HepG2 (cell line): ENCODE data around the gene PSMD3. TPM values are rescaled to one million over a fixed set of nuclear protein-coding genes. Genes with fewer than 3 reads are reported as not detected.

ENCODE experiments used
- CTCF ChIP-seq: sonication (generic); formaldehyde crosslinking; IDR thresholded peaks from 2 replicates; pipeline ENCODE4 v1.5.0; 2020; ENCODE audit warnings: mild to moderate bottlenecking, missing genetic modification reagents, moderate library complexity
- EHMT2 ChIP-seq: fragments of 200-600 bp; sonication (generic); IDR thresholded peaks from 2 replicates; pipeline ENCODE4 v1.7.0; 2017; ENCODE audit warnings: antibody characterized with exemption, low read depth, low read length, borderline replicate concordance
- FOXO1 ChIP-seq: sonication (generic); formaldehyde crosslinking; IDR thresholded peaks from 2 replicates; pipeline ENCODE4 v1.4.0; 2020; ENCODE audit warnings: missing genetic modification reagents
- HINFP ChIP-seq: sonication (generic); formaldehyde crosslinking; IDR thresholded peaks from 2 replicates; pipeline ENCODE4 v1.4.0; 2020; ENCODE audit warnings: low read depth, mild to moderate bottlenecking, missing genetic modification reagents
- MAZ ChIP-seq, 2 experiments: sonication (generic) in 1 of 2; formaldehyde crosslinking in 1 of 2; IDR thresholded peaks; 2 replicates each; pipeline versions ENCODE4 v1.5.0 to v1.6.1; 2012 to 2020; ENCODE audit warnings: low read depth in 2 of 2, mild to moderate bottlenecking in 2 of 2, borderline replicate concordance in 1 of 2, improper control_type of control experiment in 1 of 2, low read length in 1 of 2, missing genetic modification reagents in 1 of 2, moderate library complexity in 1 of 2
- NR2F6 ChIP-seq, 2 experiments: IDR thresholded peaks; 2 replicates each; pipeline ENCODE4 v1.6.1; 2016; ENCODE audit warnings: antibody characterized with exemption in 1 of 2, mild to moderate bottlenecking in 1 of 2
- PHF5A ChIP-seq: IDR thresholded peaks from one replicate; pipeline ENCODE4 v1.6.1; 2018; ENCODE audit warnings: low read depth, missing genetic modification reagents; ENCODE audit not compliant: unreplicated experiment
- PRDM4 ChIP-seq: sonication (generic); formaldehyde crosslinking; IDR thresholded peaks from 2 replicates; pipeline ENCODE4 v1.9.0; 2021; ENCODE audit warnings: missing genetic modification reagents, borderline replicate concordance
- RAD51 ChIP-seq: fragments of 450-650 bp; IDR thresholded peaks from 2 replicates; pipeline ENCODE4 v1.6.1; 2016; ENCODE audit warnings: borderline replicate concordance
- RBFOX2 ChIP-seq: fragments of 200-400 bp; formaldehyde crosslinking; IDR thresholded peaks from 2 replicates; pipeline ENCODE4 v1.6.1; 2017; ENCODE audit warnings: low read depth, mild to moderate bottlenecking, low read length
- SAFB2 ChIP-seq: sonication (generic); formaldehyde crosslinking; IDR thresholded peaks from 2 replicates; pipeline ENCODE4 v1.5.1; 2020; ENCODE audit warnings: missing genetic modification reagents, low read depth, mild to moderate bottlenecking, borderline replicate concordance
- SMC3 ChIP-seq: IDR thresholded peaks from 2 replicates; pipeline ENCODE4 v1.6.1; 2011; ENCODE audit warnings: low read length, improper control_type of control experiment
- STAG1 ChIP-seq: sonication (generic); formaldehyde crosslinking; IDR thresholded peaks from 2 replicates; pipeline ENCODE4 v1.4.0; 2020; ENCODE audit warnings: missing genetic modification reagents
- ZNF770 ChIP-seq: sonication (generic); formaldehyde crosslinking; IDR thresholded peaks from 2 replicates; pipeline ENCODE4 v1.5.0; 2020; ENCODE audit warnings: mild to moderate bottlenecking, missing genetic modification reagents
- ZNF781 ChIP-seq: sonication (generic); formaldehyde crosslinking; IDR thresholded peaks from 2 replicates; pipeline ENCODE4 v1.5.1; 2020; ENCODE audit warnings: borderline replicate concordance, mild to moderate bottlenecking, missing genetic modification reagents; ENCODE audit errors: not compliant biosample characterization
- polyA plus RNA-seq, 8 experiments: library from polyadenylated mRNA; depleted of rRNA in 3 of 8; stranded (reverse) in 7 of 8; unstranded in 1 of 8; fragments of >200 nt; fragmentation: Illumina TruSeq in 4 of 8; extraction: Trizol in 4 of 8; gene quantifications; 2 replicates each; pipeline versions ENCODE4 v1.2.1 to v1.2.3, GENCODE V29; 2011 to 2016; ENCODE audit warnings: low read depth in 4 of 8, missing spikeins in 1 of 8, mixed read lengths in 1 of 8; ENCODE audit not compliant: insufficient read depth in 1 of 8
- total RNA-seq, 5 experiments: library from RNA; depleted of rRNA; stranded (reverse); fragments of >200 nt; fragmentation: Illumina TruSeq; extraction: Trizol; gene quantifications; 2 replicates each; pipeline ENCODE4 v1.2.3, GENCODE V29; 2016; ENCODE audit warnings: low read depth in 1 of 5
- TF ChIP-seq, protein P1 (sequence below): sonication (generic); formaldehyde crosslinking; IDR thresholded peaks from 2 replicates; pipeline ENCODE4 v1.5.1; 2020; ENCODE audit warnings: mild to moderate bottlenecking, missing genetic modification reagents

The PSMD3 gene
- total and polyA plus RNA-seq, 2 of the 13 experiments (the other 11 are each of a cell fraction or from before 2014, with no cell fraction given) = 97.4 to 146 TPM

DNA sequence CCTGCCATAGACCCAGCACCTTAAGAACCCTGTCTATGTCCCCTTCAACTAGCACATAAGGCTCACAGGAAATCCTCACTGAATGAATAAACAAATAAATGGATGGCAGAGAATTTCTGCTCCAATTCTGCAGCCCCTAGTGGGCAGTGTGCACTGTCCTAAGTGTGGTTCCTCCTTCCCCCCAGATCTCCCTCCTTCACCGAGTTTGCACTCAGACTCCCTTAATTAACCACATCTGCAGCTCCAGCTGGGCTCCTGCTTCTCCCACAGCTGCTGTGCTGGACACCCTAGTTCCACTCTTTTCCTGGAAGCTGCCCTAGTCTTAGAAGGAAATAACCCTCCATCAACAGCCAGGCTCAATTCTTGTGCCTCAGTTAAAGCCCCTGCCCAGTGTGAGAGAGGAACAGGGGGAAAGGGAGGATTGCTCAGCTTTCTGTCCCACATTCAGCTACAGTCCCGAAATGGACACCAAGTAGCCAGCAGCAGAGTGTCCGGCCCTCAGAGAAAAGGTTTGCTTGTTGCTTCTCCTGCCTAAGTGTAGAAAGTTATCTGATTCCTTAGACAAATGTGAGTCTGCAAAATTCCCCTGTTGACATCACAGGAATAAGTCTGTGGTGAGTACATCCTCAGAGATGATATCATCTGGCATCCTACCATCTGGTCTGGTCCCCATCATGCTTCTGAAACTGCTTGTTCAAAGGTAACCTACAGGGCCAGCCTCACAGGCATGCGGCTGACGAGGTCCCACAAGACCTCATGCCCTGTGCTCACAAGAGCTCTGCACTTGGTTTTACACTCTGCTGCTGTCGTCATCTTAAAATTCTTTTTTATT is 40.8 kb upstream of the PSMD3 start (continued):
- TF ChIP-seq ZNF770 (CRISPR knock-in tag) = no peak
- TF ChIP-seq SAFB2 (CRISPR knock-in tag) = no peak
- peak; percentile 55; the same call in 1 of the 2 replicates for TF ChIP-seq SMC3
- TF ChIP-seq HINFP (CRISPR knock-in tag) = no peak
- TF ChIP-seq RBFOX2 = no peak
- TF ChIP-seq, protein P1, sequence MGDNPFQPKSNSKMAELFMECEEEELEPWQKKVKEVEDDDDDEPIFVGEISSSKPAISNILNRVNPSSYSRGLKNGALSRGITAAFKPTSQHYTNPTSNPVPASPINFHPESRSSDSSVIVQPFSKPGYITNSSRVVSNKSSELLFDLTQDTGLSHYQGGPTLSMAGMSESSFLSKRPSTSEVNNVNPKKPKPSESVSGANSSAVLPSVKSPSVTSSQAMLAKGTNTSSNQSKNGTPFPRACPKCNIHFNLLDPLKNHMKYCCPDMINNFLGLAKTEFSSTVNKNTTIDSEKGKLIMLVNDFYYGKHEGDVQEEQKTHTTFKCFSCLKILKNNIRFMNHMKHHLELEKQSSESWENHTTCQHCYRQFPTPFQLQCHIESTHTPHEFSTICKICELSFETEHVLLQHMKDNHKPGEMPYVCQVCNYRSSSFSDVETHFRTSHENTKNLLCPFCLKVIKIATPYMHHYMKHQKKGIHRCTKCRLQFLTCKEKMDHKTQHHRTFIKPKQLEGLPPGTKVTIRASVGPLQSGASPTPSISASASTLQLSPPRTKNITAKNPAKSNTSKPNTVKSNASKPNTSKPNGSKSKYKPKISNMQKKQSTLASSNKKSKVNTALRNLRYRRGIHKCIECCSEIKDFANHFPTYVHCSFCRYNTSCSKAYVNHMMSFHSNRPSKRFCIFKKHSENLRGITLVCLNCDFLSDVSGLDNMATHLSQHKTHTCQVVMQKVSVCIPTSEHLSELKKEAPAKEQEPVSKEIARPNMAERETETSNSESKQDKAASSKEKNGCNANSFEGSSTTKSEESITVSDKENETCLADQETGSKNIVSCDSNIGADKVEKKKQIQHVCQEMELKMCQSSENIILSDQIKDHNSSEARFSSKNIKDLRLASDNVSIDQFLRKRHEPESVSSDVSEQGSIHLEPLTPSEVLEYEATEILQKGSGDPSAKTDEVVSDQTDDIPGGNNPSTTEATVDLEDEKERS (CRISPR knock-in tag) = no peak
- TF ChIP-seq PHF5A (CRISPR knock-in tag) = peak; percentile 52
- no peak for TF ChIP-seq PRDM4 (CRISPR knock-in tag)
- TF ChIP-seq ZNF781 (CRISPR knock-in tag) = no peak
- no peak for TF ChIP-seq RAD51
- TF ChIP-seq STAG1 (CRISPR knock-in tag) = peak; percentile 54
- TF ChIP-seq CTCF (CRISPR knock-in tag) = peak; percentile 57
- no peak for TF ChIP-seq FOXO1 (CRISPR knock-in tag)
- TF ChIP-seq MAZ (IDR thresholded peaks at IDR 0.05; ENCODE audit: borderline replicate concordance, low read depth, low read length) = no peak
- TF ChIP-seq MAZ (CRISPR knock-in tag; IDR thresholded peaks at IDR 0.05; ENCODE audit: low read depth) = no peak
- no peak for TF ChIP-seq NR2F6 (IDR thresholded peaks at IDR 0.05)
- 0 out of 2 replicates have a peak, but pooled peaks have one; percentile 16 for TF ChIP-seq NR2F6 (CRISPR knock-in tag; IDR thresholded peaks at IDR 0.05)
- no peak for TF ChIP-seq EHMT2
